OCI-LY3 (cell line): ENCODE data around the gene IP6K2.

Source experiments
- EZH2phosphoT487 ChIP-seq: fragments of 200-600 bp; shearing (Covaris generic); IDR thresholded peaks from 2 replicates; pipeline ENCODE4 v1.6.1; 2018; ENCODE audit warnings: antibody characterized with exemption, mixed run types, low read depth
- TF ChIP-seq, protein P1 (sequence below): fragments of 200-600, 300-600 bp; sonication (generic); IDR thresholded peaks from 2 replicates; pipeline ENCODE4 v1.5.1; 2014; ENCODE audit warnings: antibody characterized with exemption, low read length, low read depth

DNA sequence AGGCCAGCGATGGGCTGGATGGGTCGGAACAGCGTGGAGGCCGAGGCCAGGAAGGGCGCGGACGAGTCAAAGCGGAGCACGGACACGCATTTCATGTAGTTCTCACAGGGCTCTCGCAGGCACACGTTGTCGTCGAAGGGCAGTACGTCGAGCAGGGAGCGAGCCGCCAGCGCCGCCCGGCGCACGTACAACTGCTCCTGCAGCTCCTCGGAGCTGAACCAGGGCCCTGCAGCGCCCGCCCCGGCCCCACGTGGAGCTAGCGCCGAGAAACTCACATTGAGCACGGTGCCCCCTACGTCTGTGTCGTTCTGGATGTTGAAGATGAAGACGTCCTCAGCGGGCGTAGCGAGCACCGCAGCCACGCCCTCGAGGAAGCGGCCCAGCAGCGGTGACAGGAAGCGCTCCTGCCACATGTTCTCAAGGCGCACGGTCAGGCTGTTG, 60.2 kb downstream of the IP6K2 start:
- TF ChIP-seq, protein P1, sequence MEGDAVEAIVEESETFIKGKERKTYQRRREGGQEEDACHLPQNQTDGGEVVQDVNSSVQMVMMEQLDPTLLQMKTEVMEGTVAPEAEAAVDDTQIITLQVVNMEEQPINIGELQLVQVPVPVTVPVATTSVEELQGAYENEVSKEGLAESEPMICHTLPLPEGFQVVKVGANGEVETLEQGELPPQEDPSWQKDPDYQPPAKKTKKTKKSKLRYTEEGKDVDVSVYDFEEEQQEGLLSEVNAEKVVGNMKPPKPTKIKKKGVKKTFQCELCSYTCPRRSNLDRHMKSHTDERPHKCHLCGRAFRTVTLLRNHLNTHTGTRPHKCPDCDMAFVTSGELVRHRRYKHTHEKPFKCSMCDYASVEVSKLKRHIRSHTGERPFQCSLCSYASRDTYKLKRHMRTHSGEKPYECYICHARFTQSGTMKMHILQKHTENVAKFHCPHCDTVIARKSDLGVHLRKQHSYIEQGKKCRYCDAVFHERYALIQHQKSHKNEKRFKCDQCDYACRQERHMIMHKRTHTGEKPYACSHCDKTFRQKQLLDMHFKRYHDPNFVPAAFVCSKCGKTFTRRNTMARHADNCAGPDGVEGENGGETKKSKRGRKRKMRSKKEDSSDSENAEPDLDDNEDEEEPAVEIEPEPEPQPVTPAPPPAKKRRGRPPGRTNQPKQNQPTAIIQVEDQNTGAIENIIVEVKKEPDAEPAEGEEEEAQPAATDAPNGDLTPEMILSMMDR = no peak
- TF ChIP-seq EZH2phosphoT487 = no peak
